Endothelial cell (in vitro differentiated cells): Measurements from ENCODE around the gene FADS1. TPM values are rescaled to one million over a fixed set of nuclear protein-coding genes. Genes with fewer than 3 reads are reported as not detected.
A peak's percentile ranks its signal among the peaks of the same experiment; 100 is the strongest.

ENCODE experiments used
- DNase-seq: peaks from one replicate; pipeline ENCODE4 v3.0.0; 2021; ENCODE audit warnings: low spot score
- H3K27ac Mint-ChIP-seq: one replicate; pipeline ENCODE4 v1.8.0; 2021; ENCODE audit warnings: mixed read lengths, inconsistent platforms; ENCODE audit not compliant: unreplicated experiment
- H3K27me3 Mint-ChIP-seq: one replicate; pipeline ENCODE4 v1.8.0; 2021; ENCODE audit warnings: mild to moderate bottlenecking, moderate library complexity, mixed read lengths, inconsistent platforms; ENCODE audit not compliant: unreplicated experiment
- H3K36me3 Mint-ChIP-seq: one replicate; pipeline ENCODE4 v1.8.0; 2021; ENCODE audit warnings: mild to moderate bottlenecking, low read depth, mixed read lengths, inconsistent platforms; ENCODE audit not compliant: unreplicated experiment
- H3K4me1 Mint-ChIP-seq: one replicate; pipeline ENCODE4 v1.8.0; 2021; ENCODE audit warnings: mild to moderate bottlenecking, mixed read lengths, inconsistent platforms; ENCODE audit not compliant: unreplicated experiment
- H3K4me3 Mint-ChIP-seq: one replicate; pipeline ENCODE4 v1.8.0; 2021; ENCODE audit warnings: mild to moderate bottlenecking, mixed read lengths, inconsistent platforms; ENCODE audit not compliant: unreplicated experiment
- H3K9me3 Mint-ChIP-seq: one replicate; pipeline ENCODE4 v1.8.0; 2021; ENCODE audit warnings: mixed read lengths, inconsistent platforms; ENCODE audit not compliant: unreplicated experiment
- total RNA-seq: library from RNA; stranded (reverse); fragmentation: NEBNext Ultra II Directional; extraction: Animal tissue kit (Norgen Biotek cat#: 25700); gene quantifications from one replicate; pipeline ENCODE4 v1.2.1, GENCODE V29; 2021; ENCODE audit not compliant: unreplicated experiment
- TF ChIP-seq, protein P1 (sequence below): fragments of 200-600 bp; sonication (generic); IDR thresholded peaks from one replicate; pipeline ENCODE4 v1.5.0; 2021; ENCODE audit warnings: antibody characterized with exemption; ENCODE audit not compliant: unreplicated experiment

Gene FADS1
- total RNA-seq, 1 donor from 2014 or later: 102 TPM

DNA sequence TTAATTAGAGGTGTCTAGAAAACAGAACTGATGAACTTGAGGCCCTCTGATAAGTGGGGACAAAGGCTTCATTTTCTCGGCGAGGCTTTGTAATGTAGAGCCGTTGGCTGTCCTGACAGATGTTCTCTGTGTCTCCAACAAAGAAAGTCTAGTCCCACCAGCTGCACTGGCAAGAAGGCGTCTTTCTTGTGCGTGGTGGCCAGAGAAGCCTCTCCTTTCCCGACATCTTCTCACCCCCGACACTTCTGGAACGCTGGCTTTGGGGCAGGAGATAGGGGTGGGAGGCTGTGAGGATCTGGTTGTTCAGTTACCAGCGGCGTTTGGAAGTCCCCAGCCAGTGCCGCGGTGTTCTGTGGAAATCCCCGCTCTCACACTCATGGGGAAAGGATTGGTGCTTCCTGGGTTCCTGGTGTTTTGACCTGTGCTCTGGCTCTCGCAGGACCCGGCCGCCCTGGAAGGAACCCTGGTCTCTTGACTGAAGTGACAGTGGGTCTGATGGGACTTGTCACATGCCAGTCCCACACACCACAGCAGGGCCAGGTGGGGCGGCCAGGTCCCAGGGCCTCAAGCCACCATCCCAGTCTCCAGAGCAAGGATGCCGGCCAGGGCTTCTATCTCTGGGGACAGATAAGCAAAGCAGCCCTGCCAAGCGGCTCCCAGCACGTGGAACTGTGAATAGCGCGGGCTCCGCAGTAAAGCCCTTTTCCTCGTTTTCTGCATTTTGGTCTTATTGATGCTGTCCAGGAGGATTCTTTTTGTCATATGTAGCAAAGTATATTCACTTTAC, 34.5 kb upstream of the FADS1 start:
- H3K27ac Mint-ChIP-seq: no peak overlapping the region
- H3K4me3 Mint-ChIP-seq: peak overlapping the region; percentile 54

DNA sequence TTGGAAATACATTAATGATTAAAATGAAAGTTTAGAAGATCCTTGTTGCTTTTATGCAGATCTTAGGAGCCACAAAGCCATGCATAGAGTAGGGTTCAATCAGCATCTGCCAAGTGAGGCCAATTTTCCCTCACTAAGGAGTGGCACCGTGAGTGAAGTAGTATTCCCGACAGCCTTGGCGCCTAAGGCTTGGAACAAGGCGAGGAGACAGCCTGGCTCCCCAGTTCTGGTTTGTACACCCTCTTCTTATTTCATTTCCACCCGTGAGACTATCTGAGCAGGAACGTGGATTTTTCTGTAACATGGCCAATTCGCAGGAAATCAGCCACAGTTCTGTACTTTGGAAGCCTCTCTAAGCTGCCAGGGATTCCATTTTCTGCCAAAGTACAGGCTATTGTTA, 33.9 kb upstream of the FADS1 start:
- TF ChIP-seq, protein P1, sequence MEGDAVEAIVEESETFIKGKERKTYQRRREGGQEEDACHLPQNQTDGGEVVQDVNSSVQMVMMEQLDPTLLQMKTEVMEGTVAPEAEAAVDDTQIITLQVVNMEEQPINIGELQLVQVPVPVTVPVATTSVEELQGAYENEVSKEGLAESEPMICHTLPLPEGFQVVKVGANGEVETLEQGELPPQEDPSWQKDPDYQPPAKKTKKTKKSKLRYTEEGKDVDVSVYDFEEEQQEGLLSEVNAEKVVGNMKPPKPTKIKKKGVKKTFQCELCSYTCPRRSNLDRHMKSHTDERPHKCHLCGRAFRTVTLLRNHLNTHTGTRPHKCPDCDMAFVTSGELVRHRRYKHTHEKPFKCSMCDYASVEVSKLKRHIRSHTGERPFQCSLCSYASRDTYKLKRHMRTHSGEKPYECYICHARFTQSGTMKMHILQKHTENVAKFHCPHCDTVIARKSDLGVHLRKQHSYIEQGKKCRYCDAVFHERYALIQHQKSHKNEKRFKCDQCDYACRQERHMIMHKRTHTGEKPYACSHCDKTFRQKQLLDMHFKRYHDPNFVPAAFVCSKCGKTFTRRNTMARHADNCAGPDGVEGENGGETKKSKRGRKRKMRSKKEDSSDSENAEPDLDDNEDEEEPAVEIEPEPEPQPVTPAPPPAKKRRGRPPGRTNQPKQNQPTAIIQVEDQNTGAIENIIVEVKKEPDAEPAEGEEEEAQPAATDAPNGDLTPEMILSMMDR: no peak
- no peaks in the 10 kb centered on the region for H3K9me3 Mint-ChIP-seq
- peaks cover 5% of the 10 kb centered on the region for H3K4me1 Mint-ChIP-seq
- peaks cover 63% of the 10 kb centered on the region for H3K36me3 Mint-ChIP-seq
- H3K27me3 Mint-ChIP-seq: peaks cover 18% of the 10 kb centered on the region
- no peak for DNase-seq
- peak overlapping the region; percentile 54 for H3K4me3 Mint-ChIP-seq
- peak overlapping the region; percentile 40 for H3K27ac Mint-ChIP-seq

More for the DNA sequence above, 34.5 kb upstream of the FADS1 start:
- peaks cover 17% of the 10 kb centered on the region for H3K27me3 Mint-ChIP-seq
- peaks cover 5% of the 10 kb centered on the region for H3K4me1 Mint-ChIP-seq
- H3K36me3 Mint-ChIP-seq: peaks cover 61% of the 10 kb centered on the region
- TF ChIP-seq, protein P1: no peak
- DNase-seq: no peak
- H3K9me3 Mint-ChIP-seq: no peaks in the 10 kb centered on the region

DNA sequence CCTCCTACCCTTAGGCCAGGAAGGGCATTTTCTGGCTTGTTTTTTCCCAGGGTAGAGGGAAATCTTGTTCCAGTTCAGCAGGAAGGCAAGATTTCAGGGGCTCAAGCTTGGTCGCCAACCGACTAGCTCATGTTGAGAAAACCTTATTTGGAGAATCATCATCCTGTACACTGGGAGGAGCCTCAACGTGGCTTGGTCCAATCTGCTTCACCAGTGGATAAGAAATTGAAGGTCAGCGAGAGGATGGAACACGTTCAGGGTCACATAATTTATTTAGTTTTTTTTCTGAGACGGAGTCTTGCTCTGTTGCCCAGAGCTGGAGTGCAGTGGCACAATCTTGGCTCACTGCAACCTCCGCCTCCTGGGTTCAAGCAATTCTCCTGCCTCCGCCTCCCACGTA, 31.8 kb upstream of the FADS1 start:
- Mint-ChIP-seq H3K4me1 (peaks cover 5% of the 10 kb centered on the region), H3K27me3 (peaks cover 15% of the 10 kb centered on the region), H3K27ac (no peak overlapping the region), H3K4me3 (no peak overlapping the region), H3K9me3 (no peaks in the 10 kb centered on the region), H3K36me3 (peaks cover 57% of the 10 kb centered on the region)
- TF ChIP-seq, protein P1: no peak
- no peak for DNase-seq

- peaks cover 13% of the 10 kb centered on the region for H3K27me3 Mint-ChIP-seq
These were observed 31.2 kb upstream of the FADS1 start for GRCh38 chr11:61847914-61848581.

More at GRCh38 chr11:61847914-61848581, 31.2 kb upstream of the FADS1 start:
- H3K9me3 Mint-ChIP-seq: no peaks in the 10 kb centered on the region
- TF ChIP-seq, protein P1: no peak
- peaks cover 58% of the 10 kb centered on the region for H3K36me3 Mint-ChIP-seq
- H3K4me1 Mint-ChIP-seq: peaks cover 3% of the 10 kb centered on the region
- no peak for DNase-seq
- H3K27ac Mint-ChIP-seq: no peak overlapping the region
- H3K4me3 Mint-ChIP-seq: peak overlapping the region; percentile 51
